ENCODE results near the gene PLAGL2.

The PLAGL2 gene

GRCh38 chr20:32213870-32214269 is 6.3 kb upstream of the PLAGL2 start:
- CTCF ChIA-PET, result interaction anchor here (1.1 to 1.7 kb wide), 3 partner anchors 9 to 72 kb away, joined by 3 to 7 read pairs (median 3); no protein-coding TSS in a partner anchor
- no peak for DNase-seq (ENCODE audit: extremely low spot score)
- POLR2A ChIA-PET, result no interaction called here
- TF ChIP-seq, protein P1, sequence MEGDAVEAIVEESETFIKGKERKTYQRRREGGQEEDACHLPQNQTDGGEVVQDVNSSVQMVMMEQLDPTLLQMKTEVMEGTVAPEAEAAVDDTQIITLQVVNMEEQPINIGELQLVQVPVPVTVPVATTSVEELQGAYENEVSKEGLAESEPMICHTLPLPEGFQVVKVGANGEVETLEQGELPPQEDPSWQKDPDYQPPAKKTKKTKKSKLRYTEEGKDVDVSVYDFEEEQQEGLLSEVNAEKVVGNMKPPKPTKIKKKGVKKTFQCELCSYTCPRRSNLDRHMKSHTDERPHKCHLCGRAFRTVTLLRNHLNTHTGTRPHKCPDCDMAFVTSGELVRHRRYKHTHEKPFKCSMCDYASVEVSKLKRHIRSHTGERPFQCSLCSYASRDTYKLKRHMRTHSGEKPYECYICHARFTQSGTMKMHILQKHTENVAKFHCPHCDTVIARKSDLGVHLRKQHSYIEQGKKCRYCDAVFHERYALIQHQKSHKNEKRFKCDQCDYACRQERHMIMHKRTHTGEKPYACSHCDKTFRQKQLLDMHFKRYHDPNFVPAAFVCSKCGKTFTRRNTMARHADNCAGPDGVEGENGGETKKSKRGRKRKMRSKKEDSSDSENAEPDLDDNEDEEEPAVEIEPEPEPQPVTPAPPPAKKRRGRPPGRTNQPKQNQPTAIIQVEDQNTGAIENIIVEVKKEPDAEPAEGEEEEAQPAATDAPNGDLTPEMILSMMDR (IDR thresholded peaks at IDR 0.05; ENCODE audit: control extremely low read depth, extremely low read depth, low read depth, missing control alignments), result no peak

- ChIA-PET CTCF (no interaction called here), POLR2A (no interaction called here)
- TF ChIP-seq, protein P1 (IDR thresholded peaks at IDR 0.05; ENCODE audit: control extremely low read depth, extremely low read depth, low read depth, missing control alignments), result no peak
- DNase-seq (ENCODE audit: extremely low spot score), result no peak
These were observed 2.5 kb upstream of the PLAGL2 start for GRCh38 chr20:32209850-32210605.

DNA sequence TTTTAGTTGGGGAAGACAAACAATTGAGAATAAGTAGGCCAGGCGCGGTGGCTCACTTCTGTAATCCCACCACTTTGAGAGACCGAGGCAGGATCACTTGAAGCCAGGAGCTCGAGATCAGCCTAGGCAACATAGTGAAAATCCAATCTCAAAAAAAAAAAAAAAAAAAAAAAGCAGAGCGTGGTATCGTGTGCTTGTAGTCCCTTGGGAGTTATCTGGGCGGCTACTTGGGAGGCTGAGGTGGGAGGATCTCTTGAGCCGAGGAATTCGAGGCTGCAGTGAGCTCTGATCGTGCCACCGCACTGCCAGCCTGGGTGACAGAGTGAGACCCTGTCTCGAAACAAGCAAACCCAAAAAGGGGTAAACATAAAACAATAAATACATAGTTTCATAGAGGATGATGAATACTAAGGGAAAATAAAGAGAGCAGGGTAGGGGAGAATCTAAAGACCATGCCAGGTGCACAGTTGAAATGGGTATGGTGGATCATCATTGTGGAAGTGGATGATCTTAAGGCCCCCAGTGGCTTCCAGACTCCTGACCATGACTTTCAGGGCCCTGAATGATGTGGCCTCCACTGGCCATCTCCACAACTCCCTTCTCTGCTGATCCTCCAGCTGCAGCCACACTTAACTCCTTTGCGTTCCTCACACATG is 1.1 kb upstream of the PLAGL2 start:
- TF ChIP-seq, protein P1 (IDR thresholded peaks at IDR 0.05; ENCODE audit: control extremely low read depth, extremely low read depth, low read depth, missing control alignments), result no peak
- no peak for DNase-seq (ENCODE audit: extremely low spot score)
- POLR2A ChIA-PET, result no interaction called here
- CTCF ChIA-PET, result no interaction called here

DNA sequence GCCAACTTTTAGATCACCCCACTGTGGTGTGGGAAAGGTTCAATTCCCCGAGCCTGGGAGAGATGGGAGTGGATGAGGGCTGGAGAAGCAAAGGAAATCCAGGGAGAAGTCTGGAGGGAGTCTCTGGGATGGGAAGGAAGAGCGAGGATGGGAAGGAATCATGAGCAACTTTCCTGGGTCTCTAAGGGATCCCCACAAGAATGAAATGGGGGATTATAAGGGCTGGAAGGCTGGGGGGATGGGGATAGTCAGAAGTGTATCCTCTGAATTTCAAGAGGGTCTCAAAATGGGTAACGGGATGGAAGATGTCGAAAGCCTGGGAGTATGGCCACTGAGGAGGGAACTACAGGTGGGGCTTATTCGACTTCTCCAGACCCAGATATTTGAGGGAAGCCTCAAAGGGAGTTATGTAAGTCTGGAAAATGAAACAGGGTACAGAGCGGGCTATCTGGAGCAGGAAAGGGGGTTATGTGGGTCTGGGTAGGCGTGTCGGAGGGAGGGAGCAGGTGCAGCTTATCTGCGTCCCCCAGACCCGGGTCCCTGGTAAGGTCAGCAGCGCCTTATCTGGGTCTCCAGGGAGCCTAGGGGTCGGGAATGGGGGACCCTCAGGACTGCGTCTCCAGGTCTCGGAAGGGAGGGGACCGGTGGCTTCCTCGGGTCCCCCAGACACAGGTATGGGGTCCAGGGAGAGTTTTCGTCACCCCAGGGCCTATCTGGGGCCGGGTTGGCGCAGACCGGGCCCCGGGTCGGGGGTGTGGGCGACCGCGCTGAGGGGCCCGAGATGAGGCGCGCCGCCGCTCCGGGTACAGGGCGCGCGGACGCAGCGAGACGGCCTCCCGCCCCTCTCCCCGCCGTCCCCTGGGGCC is 550 bp downstream of the PLAGL2 start:
- POLR2A ChIA-PET, result interaction anchor here (0.6 kb wide), 1 partner anchor 78 kb away, joined by 7 read pairs; no protein-coding TSS in a partner anchor
- TF ChIP-seq, protein P1 (IDR thresholded peaks at IDR 0.05; ENCODE audit: control extremely low read depth, extremely low read depth, low read depth, missing control alignments), result no peak
- CTCF ChIA-PET, result no interaction called here
- no peak for DNase-seq (ENCODE audit: extremely low spot score)

GRCh38 chr20:32205843-32206759 is 1.4 kb downstream of the PLAGL2 start:
- POLR2A ChIA-PET, result no interaction called here
- DNase-seq (ENCODE audit: extremely low spot score), result no peak
- CTCF ChIA-PET, result interaction anchor here (1.1 to 1.5 kb wide), 4 partner anchors 10 to 353 kb away, joined by 3 to 5 read pairs (median 4); no protein-coding TSS in a partner anchor
- TF ChIP-seq, protein P1 (IDR thresholded peaks at IDR 0.05; ENCODE audit: control extremely low read depth, extremely low read depth, low read depth, missing control alignments), result no peak

Data from GM10248 (cell line).